HG02588 (cell line): Measurements from ENCODE around the gene LRP2BP.

ENCODE experiments used
- ATAC-seq: cut with Tn5 transposase; IDR thresholded peaks from one replicate; pipeline ENCODE4 v1.9.1; 2021; ENCODE audit warnings: mild to moderate bottlenecking, moderate library complexity; ENCODE audit not compliant: unreplicated experiment

LRP2BP gene

GRCh38 chr4:185395956-185396723 lies 416 bp upstream of the LRP2BP start:
- peak; percentile 78 for ATAC-seq

DNA sequence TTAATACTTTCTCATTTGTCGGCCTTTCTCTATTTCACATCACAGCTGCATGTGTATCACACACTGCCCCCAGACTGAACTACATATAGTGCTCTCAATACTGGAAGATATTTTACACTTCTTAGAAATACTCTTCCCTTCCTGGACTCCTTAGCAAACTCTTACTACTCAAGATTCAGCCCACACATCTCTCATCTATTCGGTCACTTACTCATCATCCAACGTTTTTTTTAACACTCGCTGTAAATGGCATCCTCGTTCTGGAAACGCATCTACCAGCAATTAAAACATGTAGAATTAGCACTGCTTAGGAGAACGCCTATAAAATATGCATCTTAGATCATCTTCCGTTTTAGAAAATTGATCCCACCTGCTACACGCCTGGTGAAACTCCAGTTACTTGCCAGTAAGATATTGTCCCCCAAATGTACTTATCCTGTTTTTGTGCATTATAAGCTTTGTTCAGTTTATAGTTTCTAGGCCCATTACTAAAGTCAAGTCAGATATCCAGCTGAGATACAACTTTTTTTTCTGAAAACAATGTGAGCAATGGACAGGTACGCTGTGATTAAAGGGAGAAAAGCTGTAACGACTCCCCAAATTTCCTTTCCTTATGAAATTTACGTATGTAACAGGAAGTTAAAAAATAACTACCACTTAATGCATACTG lies 1.0 kb downstream of the LRP2BP start:
- no peak for ATAC-seq

- ATAC-seq: no peak
Measured at GRCh38 chr4:185392156-185392555, 3.6 kb downstream of the LRP2BP start.

DNA sequence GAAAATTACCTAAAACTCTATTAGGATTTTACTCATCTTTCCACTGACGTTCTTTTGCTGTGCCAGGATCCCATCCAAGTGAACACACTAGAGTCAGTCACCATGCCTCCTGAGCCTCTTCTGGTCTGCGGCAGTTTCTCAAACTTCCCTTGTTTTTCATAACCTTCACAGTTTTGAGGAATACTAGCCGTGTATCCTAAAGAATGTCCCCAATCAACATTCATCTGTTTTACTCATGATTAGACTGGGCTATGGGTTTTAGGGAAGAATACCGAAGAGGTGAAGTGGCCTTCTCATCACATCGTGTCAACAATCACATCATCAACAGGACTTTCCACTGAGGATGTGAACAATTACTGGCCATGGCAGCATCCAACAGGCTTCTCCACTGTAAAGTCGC lies 4.8 kb downstream of the LRP2BP start:
- ATAC-seq: no peak

GRCh38 chr4:185387957-185388356 lies 7.8 kb downstream of the LRP2BP start:
- no peak for ATAC-seq

GRCh38 chr4:185384930-185385331 lies 10.8 kb downstream of the LRP2BP start:
- ATAC-seq: no peak

DNA sequence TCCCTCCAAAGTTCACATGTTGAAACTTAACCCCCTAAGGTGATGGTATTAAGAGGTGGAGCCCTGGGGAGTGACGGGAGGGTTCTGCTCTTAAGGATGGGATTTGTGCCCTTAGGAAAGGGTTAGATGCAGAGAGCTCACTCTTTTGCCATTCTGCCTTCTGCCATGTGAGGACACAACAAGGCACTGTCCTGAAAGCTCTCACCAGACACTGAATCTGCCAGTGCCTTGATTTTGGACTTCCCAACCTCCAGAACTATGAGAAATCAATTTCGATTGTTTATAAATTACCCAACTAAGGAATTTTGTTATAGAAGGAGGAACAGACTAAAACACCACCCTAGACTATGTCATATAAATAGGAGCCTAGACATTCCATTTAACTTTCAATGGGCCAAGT lies 11.7 kb downstream of the LRP2BP start:
- no peak for ATAC-seq

DNA sequence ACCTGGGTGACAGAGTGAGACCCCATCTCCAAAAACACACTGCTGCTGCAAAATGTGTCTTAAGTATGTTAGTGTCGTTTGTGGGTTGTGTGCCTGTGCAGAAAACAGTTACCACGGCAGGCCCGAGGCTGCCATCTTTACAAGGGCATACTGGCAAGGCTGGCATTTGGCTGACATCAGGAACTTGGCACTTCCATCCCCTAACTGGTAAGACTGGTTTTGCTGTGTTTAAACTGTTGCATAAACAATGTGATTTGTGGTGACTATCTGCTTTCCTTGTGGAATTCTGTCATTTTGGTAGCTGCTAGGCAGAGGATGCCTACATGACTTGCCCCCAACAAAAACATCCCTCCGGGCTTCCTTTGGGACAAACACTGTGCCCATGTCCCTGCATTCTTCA lies 12.3 kb downstream of the LRP2BP start:
- ATAC-seq: no peak

DNA sequence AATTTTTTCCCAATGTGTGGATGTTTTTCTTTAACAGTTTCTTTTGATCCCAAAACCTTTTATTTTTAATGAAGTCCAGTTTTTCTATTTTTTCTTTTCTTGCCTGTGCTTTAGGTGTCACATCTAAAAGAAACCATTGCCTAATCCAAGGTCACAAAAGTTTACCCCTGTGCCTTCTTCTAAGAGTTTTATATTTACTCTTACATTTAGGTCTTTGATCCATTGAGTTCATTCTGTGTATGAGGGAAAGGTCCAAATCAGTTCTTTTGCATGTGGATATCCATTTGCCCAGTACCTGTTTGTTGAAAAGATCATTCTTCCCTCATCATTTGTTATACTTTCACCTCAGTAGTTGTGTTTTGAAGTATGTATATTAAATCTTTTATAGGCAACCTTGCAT lies 13.0 kb downstream of the LRP2BP start:
- no peak for ATAC-seq

DNA sequence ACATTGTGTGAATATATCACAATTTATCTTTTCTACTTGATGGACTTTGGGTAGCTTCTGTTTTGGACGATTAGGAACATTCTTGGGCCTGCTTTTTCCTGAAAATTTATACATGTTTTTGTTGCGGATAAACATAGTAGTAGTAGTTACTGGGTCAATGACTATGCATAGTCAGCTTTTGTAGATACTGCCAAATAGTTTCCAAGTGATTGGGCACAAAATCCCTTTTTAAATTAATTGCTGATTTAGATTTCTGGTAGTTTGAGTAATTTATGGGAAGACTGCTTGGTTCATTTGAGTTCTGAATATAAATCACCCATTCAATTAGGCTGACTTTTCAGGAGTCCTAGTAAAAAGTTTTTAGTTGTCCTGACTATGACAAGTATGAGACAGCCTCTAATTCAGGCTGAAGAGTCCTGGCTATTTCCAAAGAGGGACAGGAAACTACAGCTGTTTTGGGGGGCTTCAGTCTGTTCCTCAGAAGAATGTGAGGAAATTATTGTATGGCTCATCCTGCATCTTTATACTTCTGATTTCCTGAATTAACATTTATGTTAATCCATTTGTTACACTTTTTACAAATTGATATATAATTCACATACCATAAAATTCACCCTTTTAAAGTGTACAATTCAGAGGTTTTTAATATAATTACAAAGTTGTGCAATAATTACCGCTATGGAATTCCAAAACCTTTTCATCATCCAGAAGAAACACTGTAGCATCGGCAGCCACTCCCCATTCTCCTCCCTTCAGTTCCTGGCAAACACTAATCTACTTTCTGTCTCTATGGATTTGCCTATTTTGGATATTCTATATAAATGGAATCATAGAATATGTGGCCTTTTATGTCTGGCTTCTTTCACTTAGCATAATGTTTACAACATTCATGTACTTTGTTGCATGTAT lies 14.2 kb downstream of the LRP2BP start:
- no peak for ATAC-seq

DNA sequence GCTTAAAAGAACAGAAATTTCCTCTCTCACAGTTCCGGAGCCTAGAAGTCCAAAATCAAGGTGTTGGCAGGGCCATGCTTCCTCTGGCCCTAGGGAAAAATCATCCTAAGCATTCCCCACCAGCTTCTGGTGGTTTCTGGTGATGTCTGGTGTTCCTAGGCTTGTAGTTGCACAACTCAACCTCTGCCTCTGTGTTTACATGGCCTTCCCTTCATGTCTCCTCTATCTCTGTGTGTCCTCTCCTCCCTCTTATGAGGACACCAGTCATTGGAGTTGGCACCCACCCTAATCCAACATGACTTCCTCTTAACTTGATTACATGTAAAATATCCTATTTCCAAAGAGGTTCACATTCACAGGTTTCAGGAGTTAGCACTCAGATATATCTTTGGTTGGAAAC lies 15.4 kb downstream of the LRP2BP start:
- no peak for ATAC-seq

DNA sequence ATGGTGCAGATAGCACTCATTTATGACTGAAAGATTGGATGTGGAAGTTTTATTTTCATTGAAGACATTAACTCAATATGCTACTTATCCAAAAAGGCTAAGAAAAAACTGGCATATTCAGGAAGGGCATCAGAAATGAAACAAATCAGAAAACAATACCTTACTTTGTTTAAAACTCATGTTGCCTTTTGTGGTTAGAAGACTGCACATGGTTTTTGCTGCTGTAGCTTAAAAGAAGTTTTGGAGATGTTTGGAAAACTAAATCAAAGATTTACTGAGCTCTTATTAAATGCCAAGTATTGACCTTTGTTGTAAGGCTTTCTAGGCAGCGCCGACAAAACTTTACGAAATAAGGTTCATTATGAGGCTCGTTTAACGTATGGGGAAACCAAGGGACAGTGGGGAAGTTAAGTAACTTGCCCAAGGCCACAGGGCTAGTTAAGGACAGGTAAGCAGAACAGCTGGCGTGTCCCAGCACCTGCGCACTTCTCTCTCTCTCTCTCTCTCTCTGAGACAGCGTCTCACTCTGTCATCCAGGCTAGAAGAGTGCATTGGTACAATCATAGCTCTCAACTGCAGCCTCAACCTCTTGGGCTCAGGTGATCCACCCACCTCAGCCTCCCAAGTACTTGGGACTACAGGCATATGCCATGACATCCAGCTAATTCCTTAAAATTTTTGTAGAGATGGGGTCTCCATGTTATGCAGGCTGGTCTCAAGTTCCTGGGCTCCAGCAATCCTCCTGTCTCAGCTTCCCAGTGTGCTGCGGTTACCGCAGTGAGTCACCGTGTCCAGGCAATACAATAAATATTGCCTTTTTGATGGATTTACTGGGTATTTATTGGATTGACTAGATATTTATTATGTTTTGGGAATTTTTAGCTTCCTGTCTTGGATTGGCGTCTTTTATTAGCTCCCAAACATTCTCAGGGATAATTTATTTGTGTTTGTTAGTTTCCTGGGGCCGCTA lies 16.1 kb downstream of the LRP2BP start:
- ATAC-seq: no peak

- no peak for ATAC-seq
Measured at GRCh38 chr4:185378264-185378663, 17.5 kb downstream of the LRP2BP start.

DNA sequence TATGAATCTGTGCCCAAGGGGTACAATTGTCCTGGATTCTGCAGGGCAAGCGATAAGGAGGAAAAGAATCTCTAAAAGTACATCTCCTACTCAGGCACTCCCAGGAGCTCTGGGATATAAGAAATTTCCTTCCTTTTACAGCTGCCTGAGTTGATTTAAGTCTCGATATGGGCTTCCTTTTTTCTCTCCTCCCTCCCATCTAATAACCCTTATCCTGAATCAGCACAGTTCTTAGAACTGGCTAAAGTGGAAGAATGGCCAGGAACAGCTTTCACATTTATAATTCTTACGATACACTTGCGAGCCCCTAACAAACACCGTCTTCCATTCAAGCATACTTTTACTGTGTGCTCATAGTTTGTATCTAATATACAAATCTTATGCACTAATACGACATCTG lies 21.2 kb downstream of the LRP2BP start:
- no peak for ATAC-seq

- no peak for ATAC-seq
Measured at GRCh38 chr4:185374027-185374426, 21.7 kb downstream of the LRP2BP start.

DNA sequence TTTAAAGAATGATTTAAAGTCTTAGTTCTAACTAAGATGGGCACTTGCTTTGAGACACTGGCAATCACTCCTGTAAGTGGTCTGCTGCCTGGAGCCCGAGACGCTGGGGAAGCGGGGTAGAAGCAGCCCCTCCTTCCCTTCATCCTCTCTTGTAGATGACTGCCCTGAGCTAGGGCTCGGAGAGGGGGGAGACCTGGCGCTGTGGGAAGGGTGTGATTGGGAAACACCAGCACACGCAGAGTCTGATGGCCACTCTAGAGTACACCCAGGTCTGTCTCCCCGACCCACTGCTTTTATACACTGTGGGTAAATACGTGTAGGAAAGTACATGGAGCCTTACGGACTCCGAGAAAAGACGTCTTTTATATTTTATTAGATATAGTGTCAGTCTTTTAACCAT lies 24.0 kb downstream of the LRP2BP start:
- no peak for ATAC-seq

- no peak for ATAC-seq
Measured at GRCh38 chr4:185370268-185370949, 25.3 kb downstream of the LRP2BP start.

- ATAC-seq: no peak
Measured at GRCh38 chr4:185369731-185370130, 26.0 kb downstream of the LRP2BP start.

- no peak for ATAC-seq
Measured at GRCh38 chr4:185364886-185365285, 30.8 kb downstream of the LRP2BP start.

- ATAC-seq: no peak
Measured at GRCh38 chr4:185363251-185363650, 32.5 kb downstream of the LRP2BP start.
